Endothelial cell (in vitro differentiated cells): ENCODE data around the gene PEX7. TPM values are rescaled to one million over a fixed set of nuclear protein-coding genes. Genes with fewer than 3 reads are reported as not detected.
"Not testable (repeated sequence)": the region's sequence is repeated elsewhere in the genome, so short reads cannot be mapped to it uniquely, and the experiment has no call there.

ENCODE experiments used
- DNase-seq: peaks from one replicate; pipeline ENCODE4 v3.0.0; 2021; ENCODE audit warnings: low spot score
- H3K27ac Mint-ChIP-seq: one replicate; pipeline ENCODE4 v1.8.0; 2021; ENCODE audit warnings: mixed read lengths, inconsistent platforms; ENCODE audit not compliant: unreplicated experiment
- H3K27me3 Mint-ChIP-seq: one replicate; pipeline ENCODE4 v1.8.0; 2021; ENCODE audit warnings: mild to moderate bottlenecking, moderate library complexity, mixed read lengths, inconsistent platforms; ENCODE audit not compliant: unreplicated experiment
- H3K36me3 Mint-ChIP-seq: one replicate; pipeline ENCODE4 v1.8.0; 2021; ENCODE audit warnings: mild to moderate bottlenecking, low read depth, mixed read lengths, inconsistent platforms; ENCODE audit not compliant: unreplicated experiment
- H3K4me1 Mint-ChIP-seq: one replicate; pipeline ENCODE4 v1.8.0; 2021; ENCODE audit warnings: mild to moderate bottlenecking, mixed read lengths, inconsistent platforms; ENCODE audit not compliant: unreplicated experiment
- H3K4me3 Mint-ChIP-seq: one replicate; pipeline ENCODE4 v1.8.0; 2021; ENCODE audit warnings: mild to moderate bottlenecking, mixed read lengths, inconsistent platforms; ENCODE audit not compliant: unreplicated experiment
- H3K9me3 Mint-ChIP-seq: one replicate; pipeline ENCODE4 v1.8.0; 2021; ENCODE audit warnings: mixed read lengths, inconsistent platforms; ENCODE audit not compliant: unreplicated experiment
- total RNA-seq: library from RNA; stranded (reverse); fragmentation: NEBNext Ultra II Directional; extraction: Animal tissue kit (Norgen Biotek cat#: 25700); gene quantifications from one replicate; pipeline ENCODE4 v1.2.1, GENCODE V29; 2021; ENCODE audit not compliant: unreplicated experiment
- TF ChIP-seq, protein P1 (sequence below): fragments of 200-600 bp; sonication (generic); IDR thresholded peaks from one replicate; pipeline ENCODE4 v1.5.0; 2021; ENCODE audit warnings: antibody characterized with exemption; ENCODE audit not compliant: unreplicated experiment

PEX7 gene
- total RNA-seq, 1 donor from 2014 or later, result 3.7 TPM

DNA sequence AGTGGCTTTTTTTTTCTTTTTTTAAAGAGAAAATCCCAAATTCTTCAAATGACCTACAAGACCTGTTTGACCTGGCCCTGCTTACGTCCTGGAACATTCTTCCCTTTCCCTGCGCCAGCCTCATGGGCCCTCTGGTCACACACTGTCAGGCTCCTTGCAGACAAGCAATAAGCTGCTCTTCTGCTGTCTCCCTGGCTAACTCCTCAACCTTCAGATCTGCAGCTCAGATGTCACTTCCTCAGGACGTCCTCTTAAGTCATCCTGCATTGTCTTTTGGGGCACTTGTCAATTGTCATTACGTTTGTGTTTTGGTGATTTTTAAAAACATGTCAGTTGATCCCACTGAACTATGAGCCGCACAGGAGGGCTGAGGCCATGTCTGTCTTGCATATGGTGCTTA is 70.8 kb downstream of the PEX7 start:
- H3K27ac Mint-ChIP-seq, result peak overlapping the region; percentile 87

DNA sequence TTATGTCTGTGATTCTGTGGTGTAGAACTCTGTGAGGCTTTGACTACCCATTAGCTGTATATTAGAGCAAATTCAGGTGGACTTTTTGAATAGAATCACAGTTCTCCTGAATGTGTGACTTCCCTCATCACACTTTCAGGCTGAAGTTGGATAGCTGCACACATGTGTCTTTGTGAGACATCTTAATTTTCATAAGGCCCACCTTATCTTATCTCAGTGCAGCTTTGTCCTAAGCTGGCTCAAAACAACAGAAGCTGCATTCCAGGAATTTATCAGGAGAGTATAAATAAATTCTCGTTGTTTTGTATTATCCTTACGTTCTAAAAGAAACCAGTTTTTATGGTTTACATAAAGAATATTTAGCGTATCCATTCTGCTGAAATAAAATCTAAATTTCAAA is 73.5 kb downstream of the PEX7 start:
- H3K36me3 Mint-ChIP-seq, result no peaks in the 10 kb centered on the region
- H3K4me3 Mint-ChIP-seq, result no peak overlapping the region
- peaks cover 21% of the 10 kb centered on the region for H3K4me1 Mint-ChIP-seq
- peaks cover 1% of the 10 kb centered on the region for H3K27me3 Mint-ChIP-seq
- TF ChIP-seq, protein P1, sequence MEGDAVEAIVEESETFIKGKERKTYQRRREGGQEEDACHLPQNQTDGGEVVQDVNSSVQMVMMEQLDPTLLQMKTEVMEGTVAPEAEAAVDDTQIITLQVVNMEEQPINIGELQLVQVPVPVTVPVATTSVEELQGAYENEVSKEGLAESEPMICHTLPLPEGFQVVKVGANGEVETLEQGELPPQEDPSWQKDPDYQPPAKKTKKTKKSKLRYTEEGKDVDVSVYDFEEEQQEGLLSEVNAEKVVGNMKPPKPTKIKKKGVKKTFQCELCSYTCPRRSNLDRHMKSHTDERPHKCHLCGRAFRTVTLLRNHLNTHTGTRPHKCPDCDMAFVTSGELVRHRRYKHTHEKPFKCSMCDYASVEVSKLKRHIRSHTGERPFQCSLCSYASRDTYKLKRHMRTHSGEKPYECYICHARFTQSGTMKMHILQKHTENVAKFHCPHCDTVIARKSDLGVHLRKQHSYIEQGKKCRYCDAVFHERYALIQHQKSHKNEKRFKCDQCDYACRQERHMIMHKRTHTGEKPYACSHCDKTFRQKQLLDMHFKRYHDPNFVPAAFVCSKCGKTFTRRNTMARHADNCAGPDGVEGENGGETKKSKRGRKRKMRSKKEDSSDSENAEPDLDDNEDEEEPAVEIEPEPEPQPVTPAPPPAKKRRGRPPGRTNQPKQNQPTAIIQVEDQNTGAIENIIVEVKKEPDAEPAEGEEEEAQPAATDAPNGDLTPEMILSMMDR, result no peak
- no peaks in the 10 kb centered on the region for H3K9me3 Mint-ChIP-seq
- no peak overlapping the region for H3K27ac Mint-ChIP-seq
- DNase-seq, result no peak

More for the DNA sequence above, 70.8 kb downstream of the PEX7 start:
- H3K9me3 Mint-ChIP-seq, result no peaks in the 10 kb centered on the region
- H3K36me3 Mint-ChIP-seq, result no peaks in the 10 kb centered on the region
- TF ChIP-seq, protein P1, result no peak
- DNase-seq, result no peak
- H3K4me1 Mint-ChIP-seq, result peaks cover 33% of the 10 kb centered on the region
- peak overlapping the region; percentile 9 for H3K4me3 Mint-ChIP-seq
- H3K27me3 Mint-ChIP-seq, result peaks cover 1% of the 10 kb centered on the region

DNA sequence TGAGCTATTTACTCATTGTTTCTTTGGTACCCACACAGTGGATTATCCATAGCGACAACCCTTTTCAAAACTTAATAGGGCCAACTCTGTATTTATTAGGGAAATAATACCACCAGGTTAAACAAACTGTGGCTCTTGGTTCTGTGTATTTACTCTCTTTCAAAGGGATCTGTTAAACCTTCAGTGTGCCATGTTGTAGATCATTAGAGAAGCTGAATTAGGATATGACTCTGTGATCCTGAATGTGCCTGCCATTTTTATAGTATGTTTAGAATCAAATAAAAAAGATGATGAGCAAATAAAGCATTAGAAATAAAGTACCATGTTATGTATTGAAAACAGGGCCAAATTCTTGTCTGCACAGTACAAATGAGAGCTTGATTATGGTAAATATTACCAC is 74.7 kb downstream of the PEX7 start:
- no peak overlapping the region for H3K27ac Mint-ChIP-seq
- peaks cover 18% of the 10 kb centered on the region for H3K4me1 Mint-ChIP-seq
- H3K36me3 Mint-ChIP-seq, result no peaks in the 10 kb centered on the region
- TF ChIP-seq, protein P1, result no peak
- H3K9me3 Mint-ChIP-seq, result no peaks in the 10 kb centered on the region
- no peak overlapping the region for H3K4me3 Mint-ChIP-seq
- no peak for DNase-seq
- peaks cover 1% of the 10 kb centered on the region for H3K27me3 Mint-ChIP-seq

DNA sequence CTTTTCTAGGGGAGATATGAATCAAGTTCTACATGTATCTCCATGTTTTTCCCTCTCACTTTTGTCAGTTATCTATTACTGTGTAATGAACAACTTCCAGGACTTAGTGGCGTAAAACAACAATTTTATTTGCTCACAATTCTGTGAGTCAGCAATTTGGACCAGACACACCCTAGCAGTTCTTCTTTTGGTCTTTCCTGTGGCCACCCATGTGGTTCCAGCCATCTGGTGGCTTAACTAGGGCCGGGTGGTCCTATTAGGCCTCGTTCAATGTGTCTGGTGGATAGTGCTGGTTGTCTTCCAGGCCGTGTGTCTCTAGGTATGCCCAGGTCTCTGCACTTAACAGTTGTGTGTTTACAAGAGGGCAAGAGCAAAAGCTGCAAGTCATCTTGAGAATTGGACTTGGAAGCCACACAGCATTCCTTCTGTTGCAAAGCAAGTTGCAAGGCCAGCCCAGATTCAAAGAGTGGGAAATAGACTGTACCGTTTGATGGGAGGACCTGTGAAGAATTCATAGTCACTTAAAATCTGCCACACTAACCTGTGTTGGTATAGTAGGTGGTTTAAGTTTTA is 78.9 kb downstream of the PEX7 start:
- DNase-seq, result no peak
- Mint-ChIP-seq H3K9me3 (no peaks in the 10 kb centered on the region), H3K27ac (no peak overlapping the region), H3K4me1 (peaks cover 4% of the 10 kb centered on the region), H3K36me3 (no peaks in the 10 kb centered on the region), H3K4me3 (peak overlapping the region; percentile 33), H3K27me3 (peaks cover 1% of the 10 kb centered on the region)
- TF ChIP-seq, protein P1, result no peak

DNA sequence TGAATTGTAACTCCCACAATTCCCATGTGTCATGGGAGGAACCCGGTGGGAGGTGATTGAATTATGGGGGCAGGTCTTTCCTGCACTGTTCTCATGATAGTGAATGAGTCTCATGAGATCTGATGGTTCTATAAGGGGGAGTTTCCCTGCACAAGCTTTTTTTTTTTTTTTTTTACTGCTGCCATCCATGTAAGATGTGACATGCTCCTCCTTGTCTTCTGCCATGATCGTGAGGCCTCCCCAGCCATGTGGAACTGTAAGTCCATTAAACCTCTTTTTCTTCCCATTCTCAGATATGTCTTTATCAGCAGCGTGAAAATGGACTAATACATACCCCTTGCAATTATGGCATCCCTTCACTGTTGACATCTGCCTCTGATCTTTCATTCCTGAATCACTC is 82.1 kb downstream of the PEX7 start:
- not testable (repeated sequence) for H3K27me3 Mint-ChIP-seq, H3K4me3 Mint-ChIP-seq, H3K9me3 Mint-ChIP-seq, H3K36me3 Mint-ChIP-seq, DNase-seq, H3K4me1 Mint-ChIP-seq, H3K27ac Mint-ChIP-seq

DNA sequence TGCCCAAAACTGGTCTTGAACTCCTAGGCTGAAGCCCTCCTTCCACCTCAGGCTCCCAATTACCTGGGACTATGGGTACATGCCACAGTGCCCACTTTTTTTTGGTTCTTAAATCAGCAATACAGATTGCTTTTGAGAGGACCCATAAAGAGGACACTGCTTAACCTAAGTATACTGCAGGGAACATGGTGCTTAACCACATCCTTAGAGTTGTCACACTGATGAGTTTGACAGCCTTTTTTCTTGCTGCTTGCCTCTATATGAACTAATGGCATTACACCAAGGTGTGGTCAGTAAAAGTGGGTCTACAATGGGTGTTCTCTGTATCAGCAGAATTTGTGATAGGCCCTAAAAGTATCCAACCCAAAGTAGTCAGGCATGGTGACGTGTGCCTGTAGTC is 92.6 kb downstream of the PEX7 start:
- peaks cover 2% of the 10 kb centered on the region for H3K27me3 Mint-ChIP-seq
- H3K27ac Mint-ChIP-seq, result no peak overlapping the region
- TF ChIP-seq, protein P1, result no peak
- no peaks in the 10 kb centered on the region for H3K4me1 Mint-ChIP-seq
- H3K36me3 Mint-ChIP-seq, result no peaks in the 10 kb centered on the region
- no peak for DNase-seq
- no peak overlapping the region for H3K4me3 Mint-ChIP-seq
- H3K9me3 Mint-ChIP-seq, result no peaks in the 10 kb centered on the region
